Adipose tissue (tissue), 3 donors: ENCODE results near the gene GMPS. TPM values are rescaled to one million over a fixed set of nuclear protein-coding genes. Genes with fewer than 3 reads are reported as not detected.
"Not testable (repeated sequence)": the region's sequence is repeated elsewhere in the genome, so short reads cannot be mapped to it uniquely, and the experiment has no call there.

Experiments used
- H3K27ac ChIP-seq: one replicate; pipeline ENCODE4 v1.5.1; 2013; ENCODE audit warnings: low read depth, low read length
- WGBS, 3 donors: extraction: QIAGEN DNeasy Blood & Tissue Kit; methylation state at CpG; one replicate each; pipeline ENCODE4 v1.1.7; 2013; 5-methylcytosine and 5-hydroxymethylcytosine counted together
- polyA plus RNA-seq, 3 donors: library from polyadenylated mRNA; stranded (reverse); fragments of 200-250 nt; gene quantifications; one replicate each; pipeline ENCODE4 v1.2.3, GENCODE V29; 2013
- donor health status: healthy with polysubstance abuse.
- donor health status: Bipolar disorder and iron deficiency.
- donor health status: healthy.

GMPS gene
- polyA plus RNA-seq, 3 donors: 16.4 to 17.6 (median 16.9) TPM

GRCh38 chr3:155912579-155913190 is 42.2 kb downstream of the GMPS start:
- 58 to 100% (median 64%) methylated on average over 1 of the region's 1 CpG for WGBS, 3 donors

GRCh38 chr3:155917781-155918180 is 47.3 kb downstream of the GMPS start:
- no peak overlapping the region for H3K27ac ChIP-seq
- WGBS, 3 donors: 95 to 100% (median 95%) methylated on average over 1 of the region's 1 CpG

More at GRCh38 chr3:155912579-155913190, 42.2 kb downstream of the GMPS start:
- H3K27ac ChIP-seq: no peak overlapping the region

- no peak overlapping the region for H3K27ac ChIP-seq
Observed at GRCh38 chr3:155919728-155920127, 49.3 kb downstream of the GMPS start.

- H3K27ac ChIP-seq: no peak overlapping the region
- 91 to 94% (median 93%) methylated on average over 2 of the region's 2 CpGs for WGBS, 3 donors
Observed at GRCh38 chr3:155921486-155921885, 51.0 kb downstream of the GMPS start.

- 60 to 78% (median 65%) methylated on average over 2 of the region's 2 CpGs for WGBS, 3 donors
- H3K27ac ChIP-seq: no peak overlapping the region
Observed at GRCh38 chr3:155934230-155934629, 63.8 kb downstream of the GMPS start.

- no peak overlapping the region for H3K27ac ChIP-seq
- WGBS, 3 donors: 63 to 64% (median 63%) methylated on average over 2 of the region's 2 CpGs
Observed at GRCh38 chr3:155938409-155938808, 68.0 kb downstream of the GMPS start.

GRCh38 chr3:155941354-155941753 is 70.9 kb downstream of the GMPS start:
- whole genome bisulfite sequencing, 3 donors: 95 to 100% (median 95%) methylated on average over 5 of the region's 5 CpGs
- H3K27ac ChIP-seq: no peak overlapping the region

- H3K27ac ChIP-seq: no peak overlapping the region
- whole genome bisulfite sequencing, 3 donors: 83 to 88% (median 86%) methylated on average over 2 of the region's 2 CpGs
Observed at GRCh38 chr3:155944081-155944480, 73.6 kb downstream of the GMPS start.

- 70 to 84% (median 73%) methylated on average over 2 of the region's 2 CpGs for WGBS, 3 donors
- no peak overlapping the region for H3K27ac ChIP-seq
Observed at GRCh38 chr3:155946178-155946577, 75.7 kb downstream of the GMPS start.

GRCh38 chr3:155948476-155948875 is 78.0 kb downstream of the GMPS start:
- 83 to 86% (median 84%) methylated on average over 4 of the region's 4 CpGs for WGBS, 3 donors
- H3K27ac ChIP-seq: no peak overlapping the region

GRCh38 chr3:155949453-155950217 is 79.2 kb downstream of the GMPS start:
- 73 to 83% (median 75%) methylated on average over 8 of the region's 8 CpGs for WGBS, 3 donors
- H3K27ac ChIP-seq: no peak overlapping the region

GRCh38 chr3:155956508-155957411 is 86.3 kb downstream of the GMPS start:
- WGBS, 3 donors: 55 to 97% (median 95%) methylated on average over 4 of the region's 4 CpGs
- no peak overlapping the region for H3K27ac ChIP-seq

- 47 to 86% (median 80%) methylated on average over 3 of the region's 3 CpGs for whole genome bisulfite sequencing, 3 donors
- no peak overlapping the region for H3K27ac ChIP-seq
Observed at GRCh38 chr3:155957412-155957880, 87.0 kb downstream of the GMPS start.

- WGBS, 3 donors: 51 to 88% (median 85%) methylated on average over 3 of the region's 3 CpGs
- no peak overlapping the region for H3K27ac ChIP-seq
Observed at GRCh38 chr3:155958676-155959075, 88.2 kb downstream of the GMPS start.

GRCh38 chr3:155960060-155960459 is 89.6 kb downstream of the GMPS start:
- H3K27ac ChIP-seq: no peak overlapping the region
- WGBS, 3 donors: 55 to 87% (median 67%) methylated on average over 8 of the region's 8 CpGs

GRCh38 chr3:155961044-155961443 is 90.6 kb downstream of the GMPS start:
- WGBS, 3 donors: 91 to 96% (median 94%) methylated on average over 5 of the region's 5 CpGs
- H3K27ac ChIP-seq: not testable (repeated sequence)

GRCh38 chr3:155963570-155963969 is 93.1 kb downstream of the GMPS start:
- WGBS, 3 donors: 64 to 81% (median 70%) methylated on average over 2 of the region's 2 CpGs
- no peak overlapping the region for H3K27ac ChIP-seq

- no peak overlapping the region for H3K27ac ChIP-seq
Observed at GRCh38 chr3:155970398-155970797, 99.9 kb downstream of the GMPS start.

More at GRCh38 chr3:155970398-155970797, 99.9 kb downstream of the GMPS start:
- WGBS, 3 donors: 87 to 99% (median 96%) methylated on average over 2 of the region's 2 CpGs
